K562 (cell line): ENCODE results near the gene COA6. TPM values are rescaled to one million over a fixed set of nuclear protein-coding genes. Genes with fewer than 3 reads are reported as not detected.

Experiments
- CBX1 ChIP-seq: sonication (generic); IDR thresholded peaks from 2 replicates; pipeline ENCODE4 v1.6.1; 2016; ENCODE audit warnings: antibody characterized with exemption, low read depth, mild to moderate bottlenecking
- DMBX1 ChIP-seq: fragments of 250-450 bp; sonication (Bioruptor Pico); IDR thresholded peaks from 2 replicates; pipeline ENCODE4 v1.8.0; 2022; ENCODE audit warnings: inconsistent platforms, mild to moderate bottlenecking, moderate library complexity, borderline replicate concordance
- FOXK1 ChIP-seq: sonication (generic); formaldehyde crosslinking; IDR thresholded peaks from 2 replicates; pipeline ENCODE4 v1.8.0; 2022; ENCODE audit warnings: missing genetic modification reagents, mild to moderate bottlenecking, borderline replicate concordance
- GABPB2 ChIP-seq: fragments of 250-450 bp; sonication (Bioruptor Pico); conservative IDR thresholded peaks from 2 replicates; pipeline ENCODE4 v1.5.1; 2021; ENCODE audit warnings: mild to moderate bottlenecking
- HDAC3 ChIP-seq: fragments of 450-650 bp; IDR thresholded peaks from 2 replicates; pipeline ENCODE4 v1.6.1; 2018; ENCODE audit warnings: borderline replicate concordance, mild to moderate bottlenecking, moderate library complexity; ENCODE audit not compliant: partially characterized antibody
- KLF10 ChIP-seq: fragments of 250-450 bp; sonication (Bioruptor Pico); IDR thresholded peaks from 2 replicates; pipeline ENCODE4 v1.6.1; 2021; ENCODE audit warnings: matching md5 sums
- L3MBTL2 ChIP-seq: fragments of 450-650 bp; IDR thresholded peaks from 2 replicates; pipeline ENCODE4 v1.6.1; 2016; ENCODE audit warnings: mild to moderate bottlenecking, moderate library complexity
- MAFG ChIP-seq: fragments of 450-650 bp; conservative IDR thresholded peaks from 2 replicates; pipeline ENCODE4 v1.6.1; 2016; ENCODE audit warnings: missing genetic modification characterization, missing compliant biosample characterization
- NCOA1 ChIP-seq: fragments of 450-650 bp; IDR thresholded peaks from 2 replicates; pipeline ENCODE4 v1.6.1; 2016; ENCODE audit warnings: low read depth
- NEUROD1 ChIP-seq: fragments of 150-350 bp; IDR thresholded peaks from 2 replicates; pipeline ENCODE4 v1.6.1; 2014; ENCODE audit warnings: borderline replicate concordance, low read length, low read depth; ENCODE audit not compliant: partially characterized antibody
- NFIC ChIP-seq: fragments of 450-650 bp; IDR thresholded peaks from 2 replicates; pipeline ENCODE4 v1.6.1; 2017; ENCODE audit warnings: mild to moderate bottlenecking, inconsistent platforms
- NONO ChIP-seq, 2 experiments: fragments of 200-400 bp in 1 of 2; fragments of 450-650 bp in 1 of 2; formaldehyde crosslinking in 1 of 2; IDR thresholded peaks; 2 replicates each; pipeline ENCODE4 v1.6.1; 2017; ENCODE audit warnings: low read depth in 2 of 2, mild to moderate bottlenecking in 2 of 2, moderate library complexity in 2 of 2, low read length in 1 of 2
- POLR2AphosphoS2 ChIP-seq: IDR thresholded peaks from 2 replicates; pipeline ENCODE4 v1.6.1; 2012; ENCODE audit warnings: low read length, improper control_type of control experiment
- PRPF4 ChIP-seq: fragments of 200-400 bp; formaldehyde crosslinking; IDR thresholded peaks from one replicate; pipeline ENCODE4 v1.6.1; 2017; ENCODE audit warnings: low read length, low read depth, mild to moderate bottlenecking; ENCODE audit not compliant: insufficient read depth, poor library complexity, severe bottlenecking
- SNIP1 ChIP-seq: fragments of 450-650 bp; IDR thresholded peaks from 2 replicates; pipeline ENCODE4 v1.7.1; 2017; ENCODE audit warnings: low read depth, mild to moderate bottlenecking
- SUPT5H ChIP-seq: fragments of 450-650 bp; IDR thresholded peaks from 2 replicates; pipeline ENCODE4 v1.6.1; 2016
- TCFL5 ChIP-seq: fragments of 250-450 bp; sonication (Bioruptor Pico); conservative IDR thresholded peaks from 2 replicates; pipeline ENCODE4 v1.6.1; 2021; ENCODE audit warnings: mild to moderate bottlenecking, moderate library complexity, matching md5 sums
- ZBTB7A ChIP-seq: IDR thresholded peaks from 2 replicates; pipeline ENCODE4 v1.6.1; 2011; ENCODE audit warnings: low read depth, mild to moderate bottlenecking, low read length, moderate library complexity, borderline replicate concordance; ENCODE audit not compliant: control insufficient read depth
- ZC3H4 ChIP-seq: sonication (generic); formaldehyde crosslinking; IDR thresholded peaks from 2 replicates; pipeline ENCODE4 v1.9.0; 2021; ENCODE audit warnings: missing genetic modification reagents, borderline replicate concordance
- ZFX ChIP-seq: sonication (generic); formaldehyde crosslinking; IDR thresholded peaks from 2 replicates; pipeline ENCODE4 v1.8.0; 2022; ENCODE audit warnings: mild to moderate bottlenecking, missing genetic modification reagents, moderate library complexity
- ZNF316 ChIP-seq: fragments of 450-650 bp; IDR thresholded peaks from 2 replicates; pipeline ENCODE4 v1.6.1; 2016
- ZNF584 ChIP-seq: fragments of 200-800 bp; sonication (Bioruptor generic); IDR thresholded peaks from 2 replicates; pipeline ENCODE4 v1.6.1; 2016; ENCODE audit warnings: low read depth, mild to moderate bottlenecking, missing genetic modification characterization, missing compliant biosample characterization
- polyA plus RNA-seq, 8 experiments: library from polyadenylated mRNA; depleted of rRNA in 4 of 8; stranded (reverse) in 5 of 8; unstranded in 3 of 8; fragments of >200 nt; fragmentation: Nextera tagmentation in 2 of 8; fragmentation: Illumina TruSeq in 1 of 8; extraction: Ambion mirVana in 2 of 8; extraction: Trizol in 1 of 8; gene quantifications; 2 replicates each; pipeline versions ENCODE4 v1.2.1 to v1.2.3, GENCODE V29; 2011 to 2014; ENCODE audit warnings: inconsistent platforms in 1 of 8, missing spikeins in 1 of 8
- total RNA-seq, 7 experiments: library from RNA; depleted of rRNA in 6 of 7; stranded (reverse); fragments of >200 nt in 6 of 7; fragmentation: Illumina TruSeq in 2 of 7; extraction: Trizol in 2 of 7; gene quantifications; 2 replicates each; pipeline versions ENCODE4 v1.2.1 to v1.2.3, GENCODE V29; 2011 to 2021; ENCODE audit warnings: low replicate concordance in 1 of 7
- TF ChIP-seq, protein P1 (sequence below): sonication (generic); formaldehyde crosslinking; IDR thresholded peaks from 2 replicates; pipeline ENCODE4 v1.8.1; 2023; ENCODE audit warnings: mild to moderate bottlenecking, missing genetic modification reagents, moderate library complexity
- TF ChIP-seq, protein P2 (sequence below): fragments of 250-450 bp; sonication (Bioruptor Pico); IDR thresholded peaks from 2 replicates; pipeline ENCODE4 v1.4.0; 2020; ENCODE audit warnings: borderline replicate concordance
- TF ChIP-seq, protein P3 (sequence below): conservative IDR thresholded peaks from 2 replicates; pipeline ENCODE4 v1.6.1; 2011; ENCODE audit warnings: low read depth, mild to moderate bottlenecking, low read length; ENCODE audit not compliant: control insufficient read depth

COA6 gene
- total and polyA plus RNA-seq, 9 of the 15 experiments (the other 6 are each of a cell fraction or from before 2014, with no cell fraction given): 77.7 to 187 (median 134) TPM

- TF ChIP-seq ZC3H4 (CRISPR knock-in tag) (no peak; the same call in 1 of the 2 replicates), KLF10 (CRISPR knock-in tag) (no peak), TCFL5 (CRISPR knock-in tag) (no peak), DMBX1 (CRISPR knock-in tag) (peak; percentile 55; the same call in 1 of the 2 replicates), POLR2AphosphoS2 (peak; percentile 92), NONO (IDR thresholded peaks at IDR 0.05; ENCODE audit: low read depth in 2 of 2, low read length in 1 of 2) (peak in 1 of 2 experiments; percentile 24; a peak in 2 of 4 replicates), NCOA1 (peak; percentile 97), ZNF316 (peak; percentile 10; the same call in 1 of the 2 replicates), HDAC3 (peak; percentile 53), SNIP1 (peak; percentile 40; the same call in 1 of the 2 replicates), FOXK1 (peak; percentile 89), NFIC (peak; percentile 61), NEUROD1 (peak; percentile 89), MAFG (tag) (no peak), GABPB2 (CRISPR knock-in tag) (no peak), ZBTB7A (peak; percentile 52; the same call in 1 of the 2 replicates), L3MBTL2 (peak; percentile 85), ZFX (CRISPR knock-in tag) (peak; percentile 71), SUPT5H (peak; percentile 99), PRPF4 (no peak), ZNF584 (CRISPR knock-in tag) (peak; percentile 68; the same call in 1 of the 2 replicates), CBX1 (peak; percentile 67; the same call in 1 of the 2 replicates)
- TF ChIP-seq, protein P1, sequence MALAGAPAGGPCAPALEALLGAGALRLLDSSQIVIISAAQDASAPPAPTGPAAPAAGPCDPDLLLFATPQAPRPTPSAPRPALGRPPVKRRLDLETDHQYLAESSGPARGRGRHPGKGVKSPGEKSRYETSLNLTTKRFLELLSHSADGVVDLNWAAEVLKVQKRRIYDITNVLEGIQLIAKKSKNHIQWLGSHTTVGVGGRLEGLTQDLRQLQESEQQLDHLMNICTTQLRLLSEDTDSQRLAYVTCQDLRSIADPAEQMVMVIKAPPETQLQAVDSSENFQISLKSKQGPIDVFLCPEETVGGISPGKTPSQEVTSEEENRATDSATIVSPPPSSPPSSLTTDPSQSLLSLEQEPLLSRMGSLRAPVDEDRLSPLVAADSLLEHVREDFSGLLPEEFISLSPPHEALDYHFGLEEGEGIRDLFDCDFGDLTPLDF (CRISPR knock-in tag): peak; percentile 50; the same call in 1 of the 2 replicates
- TF ChIP-seq, protein P2, sequence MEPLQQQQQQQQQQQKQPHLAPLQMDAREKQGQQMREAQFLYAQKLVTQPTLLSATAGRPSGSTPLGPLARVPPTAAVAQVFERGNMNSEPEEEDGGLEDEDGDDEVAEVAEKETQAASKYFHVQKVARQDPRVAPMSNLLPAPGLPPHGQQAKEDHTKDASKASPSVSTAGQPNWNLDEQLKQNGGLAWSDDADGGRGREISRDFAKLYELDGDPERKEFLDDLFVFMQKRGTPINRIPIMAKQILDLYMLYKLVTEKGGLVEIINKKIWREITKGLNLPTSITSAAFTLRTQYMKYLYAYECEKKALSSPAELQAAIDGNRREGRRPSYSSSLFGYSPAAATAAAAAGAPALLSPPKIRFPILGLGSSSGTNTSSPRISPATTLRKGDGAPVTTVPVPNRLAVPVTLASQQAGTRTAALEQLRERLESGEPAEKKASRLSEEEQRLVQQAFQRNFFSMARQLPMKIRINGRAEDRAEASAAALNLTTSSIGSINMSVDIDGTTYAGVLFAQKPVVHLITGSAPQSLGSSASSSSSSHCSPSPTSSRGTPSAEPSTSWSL (CRISPR knock-in tag): no peak
- TF ChIP-seq, protein P3, sequence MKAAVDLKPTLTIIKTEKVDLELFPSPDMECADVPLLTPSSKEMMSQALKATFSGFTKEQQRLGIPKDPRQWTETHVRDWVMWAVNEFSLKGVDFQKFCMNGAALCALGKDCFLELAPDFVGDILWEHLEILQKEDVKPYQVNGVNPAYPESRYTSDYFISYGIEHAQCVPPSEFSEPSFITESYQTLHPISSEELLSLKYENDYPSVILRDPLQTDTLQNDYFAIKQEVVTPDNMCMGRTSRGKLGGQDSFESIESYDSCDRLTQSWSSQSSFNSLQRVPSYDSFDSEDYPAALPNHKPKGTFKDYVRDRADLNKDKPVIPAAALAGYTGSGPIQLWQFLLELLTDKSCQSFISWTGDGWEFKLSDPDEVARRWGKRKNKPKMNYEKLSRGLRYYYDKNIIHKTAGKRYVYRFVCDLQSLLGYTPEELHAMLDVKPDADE: peak; percentile 86
Measured at GRCh38 chr1:234373064-234373958, at the start of gene COA6 (continued).
